Measurements from ENCODE around the gene PTPN11.
A peak's percentile ranks its signal among the peaks of the same experiment; 100 is the strongest.
"Not testable (repeated sequence)": the region's sequence is repeated elsewhere in the genome, so short reads cannot be mapped to it uniquely, and the experiment has no call there.

The PTPN11 gene

GRCh38 chr12:112409906-112410244 lies 8.9 kb upstream of the PTPN11 start:
- DNase-seq = no peak

GRCh38 chr12:112413855-112414625 lies 4.7 kb upstream of the PTPN11 start:
- no peak for DNase-seq

- DNase-seq = not testable (repeated sequence)
These were observed 3.3 kb upstream of the PTPN11 start for GRCh38 chr12:112415457-112415856.

GRCh38 chr12:112418273-112418607 lies 507 bp upstream of the PTPN11 start:
- DNase-seq = no peak

- peak in 1 of 2 donors; percentile 58 for DNase-seq
These were observed 768 bp downstream of the PTPN11 start for GRCh38 chr12:112419297-112420133.

- DNase-seq = no peak
These were observed 2.0 kb downstream of the PTPN11 start for GRCh38 chr12:112420740-112421139.

GRCh38 chr12:112421363-112421762 lies 2.6 kb downstream of the PTPN11 start:
- no peak for DNase-seq

- no peak for DNase-seq
These were observed 3.8 kb downstream of the PTPN11 start for GRCh38 chr12:112422531-112422930.

GRCh38 chr12:112424126-112424525 lies 5.4 kb downstream of the PTPN11 start:
- no peak for DNase-seq

GRCh38 chr12:112425582-112426382 lies 7.0 kb downstream of the PTPN11 start:
- no peak for DNase-seq

GRCh38 chr12:112427760-112428159 lies 9.0 kb downstream of the PTPN11 start:
- no peak for DNase-seq

GRCh38 chr12:112430929-112431328 lies 12.2 kb downstream of the PTPN11 start:
- no peak for DNase-seq

GRCh38 chr12:112431965-112432364 lies 13.2 kb downstream of the PTPN11 start:
- DNase-seq = no peak

- no peak for DNase-seq
These were observed 14.8 kb downstream of the PTPN11 start for GRCh38 chr12:112433551-112433950.

GRCh38 chr12:112438645-112439044 lies 19.9 kb downstream of the PTPN11 start:
- DNase-seq = not testable (repeated sequence)

GRCh38 chr12:112439769-112440168 lies 21.0 kb downstream of the PTPN11 start:
- no peak for DNase-seq

- DNase-seq = not testable (repeated sequence)
These were observed 21.9 kb downstream of the PTPN11 start for GRCh38 chr12:112440653-112441052.

- DNase-seq = no peak
These were observed 25.2 kb downstream of the PTPN11 start for GRCh38 chr12:112443916-112444315.

GRCh38 chr12:112446008-112446725 lies 27.4 kb downstream of the PTPN11 start:
- no peak for DNase-seq

GRCh38 chr12:112447106-112447505 lies 28.4 kb downstream of the PTPN11 start:
- peak in 1 of 2 donors; percentile 15 for DNase-seq

- DNase-seq = not testable (repeated sequence)
These were observed 29.4 kb downstream of the PTPN11 start for GRCh38 chr12:112448165-112448564.

- DNase-seq = no peak
These were observed 32.0 kb downstream of the PTPN11 start for GRCh38 chr12:112450725-112451124.

GRCh38 chr12:112456029-112456428 lies 37.3 kb downstream of the PTPN11 start:
- DNase-seq = no peak

Measured in bone marrow (tissue), 2 donors.